IMR-90 (cell line): Measurements from ENCODE around the gene SDHAF1. TPM values are rescaled to one million over a fixed set of nuclear protein-coding genes. Genes with fewer than 3 reads are reported as not detected.
A peak's percentile ranks its signal among the peaks of the same experiment; 100 is the strongest.

ENCODE experiments used
- ATAC-seq: fragments of 200-7000 bp; cut with Tn5 transposase; 2 replicates; pipeline ENCODE4 v1.9.1; 2020; ENCODE audit warnings: low read depth, mild to moderate bottlenecking, moderate library complexity
- BruUV-seq: library from RNA; stranded (reverse); fragments of 400-500 nt; replicated peaks from 2 replicates; lab custom pipeline; 2021; lab: Mats Ljungman, UMichigan
- CTCF ChIA-PET: fragments of 300-600 bp; formaldehyde crosslinking; extraction: SDS; loops from one replicate; lab custom pipeline; 2021; ENCODE audit warnings: antibody characterized with exemption; lab: Yijun Ruan, JAX
- POLR2A ChIA-PET: fragments of 300-600 bp; sonication (Branson Sonifier 250); formaldehyde crosslinking; loops from one replicate; lab custom pipeline; 2022; ENCODE audit warnings: antibody characterized with exemption; ENCODE audit not compliant: unreplicated experiment; lab: Charles Lee
- DNase-seq: peaks from one replicate; pipeline ENCODE4 v3.0.0; 2013
- H2AFZ ChIP-seq: replicated peaks from 2 replicates; pipeline ENCODE3; 2013; ENCODE audit warnings: low read length, mild to moderate bottlenecking; ENCODE audit not compliant: poor library complexity
- H2AK5ac ChIP-seq: 2 replicates; pipeline ENCODE4 v1.6.1; 2013; ENCODE audit warnings: low read depth, low read length, inconsistent platforms
- H2AK9ac ChIP-seq: replicated peaks from 2 replicates; pipeline ENCODE3; 2013; ENCODE audit warnings: mild to moderate bottlenecking, low read depth, low read length, moderate library complexity; ENCODE audit not compliant: poor library complexity
- H2BK120ac ChIP-seq: 2 replicates; pipeline ENCODE4 v1.6.1; 2013; ENCODE audit warnings: low read depth, low read length, inconsistent platforms
- H2BK15ac ChIP-seq: 3 replicates; pipeline ENCODE4 v1.6.1; 2013; ENCODE audit warnings: low read depth, low read length, inconsistent platforms
- H2BK20ac ChIP-seq: 2 replicates; pipeline ENCODE4 v1.6.1; 2013; ENCODE audit warnings: low read depth, mild to moderate bottlenecking, inconsistent platforms, low read length, moderate library complexity
- H2BK5ac ChIP-seq: 2 replicates; pipeline ENCODE4 v1.6.1; 2013; ENCODE audit warnings: mild to moderate bottlenecking, low read depth, low read length, inconsistent platforms; ENCODE audit not compliant: poor library complexity, severe bottlenecking
- H3K14ac ChIP-seq: replicated peaks from 2 replicates; pipeline ENCODE4 v1.6.1; 2013; ENCODE audit warnings: low read depth, low read length, inconsistent platforms
- H3K18ac ChIP-seq: 2 replicates; pipeline ENCODE4 v1.6.1; 2013; ENCODE audit warnings: low read depth, low read length, control low read depth
- H3K23ac ChIP-seq: 2 replicates; pipeline ENCODE4 v1.6.1; 2013; ENCODE audit warnings: low read depth, low read length, inconsistent platforms
- H3K27ac ChIP-seq: 2 replicates; pipeline ENCODE4 v1.5.1; 2013; ENCODE audit warnings: mild to moderate bottlenecking, control low read depth, low read length; ENCODE audit not compliant: insufficient read depth
- H3K27me3 ChIP-seq: 2 replicates; pipeline ENCODE4 v1.6.1; 2013; ENCODE audit warnings: low read length; ENCODE audit not compliant: control insufficient read depth, insufficient read depth
- H3K36me3 ChIP-seq: 2 replicates; pipeline ENCODE4 v1.6.1; 2013; ENCODE audit warnings: low read length, mixed read lengths; ENCODE audit not compliant: control insufficient read depth, insufficient read depth
- H3K4ac ChIP-seq: 2 replicates; pipeline ENCODE4 v1.6.1; 2013; ENCODE audit warnings: low read depth, low read length, inconsistent platforms
- H3K4me1 ChIP-seq: 2 replicates; pipeline ENCODE4 v1.6.1; 2013; ENCODE audit warnings: low read length, mixed read lengths; ENCODE audit not compliant: control insufficient read depth, insufficient read depth
- H3K4me2 ChIP-seq: 2 replicates; pipeline ENCODE4 v1.6.1; 2013; ENCODE audit warnings: low read depth, mild to moderate bottlenecking, control low read depth, low read length, moderate library complexity
- H3K4me3 ChIP-seq: 2 replicates; pipeline ENCODE4 v1.5.1; 2013; ENCODE audit warnings: low read depth, mild to moderate bottlenecking, control low read depth, low read length, moderate library complexity; ENCODE audit not compliant: insufficient read depth
- H3K56ac ChIP-seq: 2 replicates; pipeline ENCODE4 v1.6.1; 2013; ENCODE audit warnings: low read length, inconsistent platforms; ENCODE audit not compliant: insufficient read depth; ENCODE audit errors: extremely low read depth
- H3K79me1 ChIP-seq, 2 experiments: 2 replicates each; pipeline ENCODE4 v1.6.1; 2013; ENCODE audit warnings: low read length in 2 of 2, inconsistent platforms in 1 of 2, low read depth in 1 of 2
- H3K9ac ChIP-seq: 2 replicates; pipeline ENCODE4 v1.6.1; 2013; ENCODE audit warnings: low read depth, low read length, control low read depth
- H3K9me1 ChIP-seq: 2 replicates; pipeline ENCODE4 v1.6.1; 2013; ENCODE audit warnings: low read length, inconsistent platforms; ENCODE audit not compliant: insufficient read depth
- H3K9me3 ChIP-seq: 2 replicates; pipeline ENCODE4 v1.6.1; 2013; ENCODE audit warnings: low read length; ENCODE audit not compliant: control insufficient read depth, insufficient read depth
- H4K20me1 ChIP-seq: 2 replicates; pipeline ENCODE4 v1.6.1; 2013; ENCODE audit warnings: low read length, inconsistent platforms; ENCODE audit not compliant: insufficient read depth
- H4K5ac ChIP-seq: 2 replicates; pipeline ENCODE4 v1.6.1; 2013; ENCODE audit warnings: mild to moderate bottlenecking, low read depth, low read length, control low read depth
- H4K8ac ChIP-seq, 2 experiments: 2 replicates each; pipeline ENCODE4 v1.6.1; 2013; ENCODE audit warnings: low read depth in 2 of 2, low read length in 2 of 2, control low read depth in 1 of 2, inconsistent platforms in 1 of 2
- H4K91ac ChIP-seq: 2 replicates; pipeline ENCODE4 v1.6.1; 2013; ENCODE audit warnings: low read depth, low read length, inconsistent platforms; ENCODE audit not compliant: insufficient read depth
- BHLHE40 ChIP-seq: fragments of 150-350 bp; IDR thresholded peaks from 2 replicates; pipeline ENCODE4 v1.6.1; 2016; ENCODE audit warnings: mild to moderate bottlenecking, low read depth, low read length
- CEBPB ChIP-seq: IDR thresholded peaks from 2 replicates; pipeline ENCODE4 v1.6.1; 2012; ENCODE audit warnings: low read depth, low read length, improper control_type of control experiment
- CHD1 ChIP-seq: IDR thresholded peaks from 2 replicates; pipeline ENCODE4 v1.6.1; 2012; ENCODE audit warnings: low read depth, low read length, improper control_type of control experiment
- CTCF ChIP-seq: conservative IDR thresholded peaks from 2 replicates; pipeline ENCODE4 v1.5.1; 2012; ENCODE audit warnings: mild to moderate bottlenecking, low read depth, low read length, improper control_type of control experiment
- ELK1 ChIP-seq: fragments of 150-350 bp; IDR thresholded peaks from 2 replicates; pipeline ENCODE4 v1.6.1; 2016; ENCODE audit warnings: low read depth, mild to moderate bottlenecking, low read length, moderate library complexity, borderline replicate concordance
- FOS ChIP-seq: fragments of 150-350 bp; IDR thresholded peaks from 2 replicates; pipeline ENCODE4 v1.6.1; 2016; ENCODE audit warnings: low read depth, low read length
- MAFK ChIP-seq: IDR thresholded peaks from 2 replicates; pipeline ENCODE4 v1.6.1; 2012; ENCODE audit warnings: low read depth, low read length, improper control_type of control experiment
- MAZ ChIP-seq: IDR thresholded peaks from 2 replicates; pipeline ENCODE4 v1.6.1; 2012; ENCODE audit warnings: low read depth, mild to moderate bottlenecking, low read length, improper control_type of control experiment, moderate library complexity, borderline replicate concordance
- MXI1 ChIP-seq: IDR thresholded peaks from 2 replicates; pipeline ENCODE4 v1.6.1; 2012; ENCODE audit warnings: low read depth, mild to moderate bottlenecking, low read length, moderate library complexity, borderline replicate concordance
- POLR2A ChIP-seq: IDR thresholded peaks from 2 replicates; pipeline ENCODE4 v1.6.1; 2012; ENCODE audit warnings: mild to moderate bottlenecking, low read depth, low read length
- RAD21 ChIP-seq: IDR thresholded peaks from 2 replicates; pipeline ENCODE4 v1.6.1; 2012; ENCODE audit warnings: low read length, improper control_type of control experiment
- RCOR1 ChIP-seq: IDR thresholded peaks from 2 replicates; pipeline ENCODE4 v1.6.1; 2012; ENCODE audit warnings: mild to moderate bottlenecking, low read length, improper control_type of control experiment; ENCODE audit not compliant: insufficient replicate concordance
- SMC3 ChIP-seq: fragments of 150-350 bp; IDR thresholded peaks from 2 replicates; pipeline ENCODE4 v1.6.1; 2016; ENCODE audit warnings: low read depth, mild to moderate bottlenecking, antibody characterized with exemption, low read length, moderate library complexity
- USF2 ChIP-seq: fragments of 150-350 bp; IDR thresholded peaks from 2 replicates; pipeline ENCODE4 v1.6.1; 2017; ENCODE audit warnings: mild to moderate bottlenecking, antibody characterized with exemption, low read length, low read depth
- WGBS, 2 experiments: methylation state at CpG; one replicate each; pipeline versions ENCODE4 v1.1.5 to v1.1.7; 2013; ENCODE audit warnings: missing lambda C conversion rate in 2 of 2; ENCODE audit not compliant: insufficient read length in 1 of 2; ENCODE audit errors: extremely low coverage in 2 of 2; 5-methylcytosine and 5-hydroxymethylcytosine counted together
- dilution Hi-C: fragments of 300-500 bp; cut with HindIII; formaldehyde crosslinking; loops from one replicate; pipeline ENCODE4 v1.14.3; 2018; ENCODE audit warnings: low sequenced_read_pairs; ENCODE audit not compliant: unreplicated experiment
- in situ Hi-C: fragments of 300-500 bp; cut with MboI; formaldehyde crosslinking; loops from 3 replicates; pipeline ENCODE4 v1.14.3; 2019; ENCODE audit warnings: low sequenced_read_pairs, inconsistent platforms, mixed read lengths
- intact Hi-C: fragments of 100-400 bp; cut with micrococcal nuclease; formaldehyde crosslinking; loops from 2 replicates; pipeline ENCODE4 v1.10.0; 2022
- polyA plus RNA-seq, 3 experiments: library from polyadenylated mRNA; depleted of rRNA; stranded (reverse); fragments of >200 nt; gene quantifications; 2 replicates each; pipeline ENCODE4 v1.2.3, GENCODE V29; 2012; ENCODE audit warnings: low replicate concordance in 1 of 3
- total RNA-seq: library from RNA; depleted of rRNA; stranded (reverse); fragments of >200 nt; gene quantifications from 2 replicates; pipeline ENCODE4 v1.2.3, GENCODE V29; 2012

Gene SDHAF1
- total and polyA plus RNA-seq, 2 of the 4 experiments (the other 2 are of a cell fraction), result 4.8 to 9.9 TPM

- WGBS, 2 experiments, result 75% methylated on average over 7 of the region's 15 CpGs; no CpG with 5 or more reads in 1 of the 2 experiments
- Histone ChIP-seq H2AK5ac (peak overlapping the region; percentile 4; the same call in 1 of the 2 replicates), H4K8ac (peak overlapping the region in 1 of 2 experiments; percentile 82; a peak in 1 of 4 replicates), H2BK20ac (no peak overlapping the region), H4K91ac (no peak overlapping the region), H4K20me1 (no peaks in the 10 kb centered on the region; the same call in 1 of the 2 replicates), H3K4me1 (peaks cover 7% of the 10 kb centered on the region; the same call in 1 of the 2 replicates), H3K23ac (no peak overlapping the region), H3K56ac (no peak overlapping the region), H2AFZ (peak overlapping the region; percentile 85), H3K36me3 (no peaks in the 10 kb centered on the region; the same call in 1 of the 2 replicates), H3K79me1 (peaks cover 7 to 14% of the 10 kb centered on the region in 2 experiments; a peak in 3 of 4 replicates), H2AK9ac (peak overlapping the region; percentile 46), H3K4me2 (peak overlapping the region; percentile 19; the same call in 1 of the 2 replicates), H2BK15ac (no peak overlapping the region), H3K9ac (peak overlapping the region; percentile 27; the same call in 1 of the 2 replicates), H4K5ac (peak overlapping the region; percentile 12; the same call in 1 of the 2 replicates), H3K9me3 (no peaks in the 10 kb centered on the region), H3K27ac (no peak overlapping the region; the same call in 1 of the 2 replicates), H3K4ac (no peak overlapping the region), H3K9me1 (peaks cover 6% of the 10 kb centered on the region), H3K18ac (no peak overlapping the region), H3K27me3 (no peaks in the 10 kb centered on the region), H2BK5ac (no peak overlapping the region), H3K14ac (no peak overlapping the region), H2BK120ac (no peak overlapping the region), H3K4me3 (peak overlapping the region; percentile 24)
- dilution Hi-C loops (no loop called here), in situ Hi-C loops (no loop called here), intact Hi-C loops (no loop called here)
- DNase-seq (no peak), ATAC-seq (no peak)
- no TSS peak for BruUV-seq
- TF ChIP-seq RCOR1 (no peak), MAZ (no peak), RAD21 (no peak), ELK1 (no peak), MXI1 (no peak), USF2 (no peak), CHD1 (no peak), BHLHE40 (no peak), MAFK (no peak), FOS (no peak), CTCF (no peak), CEBPB (no peak), POLR2A (no peak), SMC3 (no peak)
- ChIA-PET POLR2A (no interaction called here), CTCF (no interaction called here)
Observed at GRCh38 chr19:36009633-36010379, 14.8 kb downstream of the SDHAF1 start.
